Suprapubic skin (tissue), 4 donors: ENCODE measurements around the gene MYO1E. TPM values are rescaled to one million over a fixed set of nuclear protein-coding genes. Genes with fewer than 3 reads are reported as not detected.

Experiments
- DNase-seq, 2 donors: peaks; one replicate each; pipeline ENCODE4 v3.0.0-alpha.2; 2019; ENCODE audit warnings: low spot score in 2 of 2
- H3K27ac ChIP-seq: fragments of 200-600 bp; sonication (generic); one replicate; pipeline ENCODE4 v1.5.1; 2019
- H3K27me3 ChIP-seq: fragments of 200-600 bp; sonication (generic); one replicate; pipeline ENCODE4 v1.5.1; 2019
- H3K36me3 ChIP-seq: fragments of 200-600 bp; sonication (generic); one replicate; pipeline ENCODE4 v1.5.1; 2019
- H3K4me1 ChIP-seq: fragments of 200-600 bp; sonication (generic); one replicate; pipeline ENCODE4 v1.5.1; 2019
- H3K4me3 ChIP-seq: fragments of 200-600 bp; sonication (generic); one replicate; pipeline ENCODE4 v1.5.1; 2019; ENCODE audit warnings: mild to moderate bottlenecking
- H3K9me3 ChIP-seq: fragments of 200-600 bp; sonication (generic); one replicate; pipeline ENCODE4 v1.5.1; 2019
- CTCF ChIP-seq, 2 donors: fragments of 200-600 bp in 1 of 2; fragments of 450-650 bp in 1 of 2; sonication (generic) in 1 of 2; IDR thresholded peaks; one replicate each; pipeline ENCODE4 v1.5.1; 2016 to 2019; ENCODE audit warnings: antibody characterized with exemption in 2 of 2, mild to moderate bottlenecking in 1 of 2, moderate library complexity in 1 of 2
- EP300 ChIP-seq: sonication (generic); formaldehyde crosslinking; IDR thresholded peaks from one replicate; pipeline ENCODE4 v1.6.1; 2017; ENCODE audit warnings: antibody characterized with exemption
- POLR2A ChIP-seq, 2 donors: fragments of 450-650 bp; IDR thresholded peaks; one replicate each; pipeline ENCODE4 v1.6.1; 2017; ENCODE audit warnings: antibody characterized with exemption in 2 of 2, mild to moderate bottlenecking in 2 of 2, moderate library complexity in 2 of 2
- POLR2AphosphoS5 ChIP-seq, 3 donors: sonication (generic); formaldehyde crosslinking; IDR thresholded peaks; one replicate each; pipeline ENCODE4 v1.6.1; 2017; ENCODE audit warnings: antibody characterized with exemption in 3 of 3
- WGBS: methylation state at CpG from one replicate; pipeline ENCODE4 v1.1.5; 2018; 5-methylcytosine and 5-hydroxymethylcytosine counted together
- total RNA-seq, 4 donors: library from RNA; depleted of rRNA; stranded (reverse); fragments of >200 nt; gene quantifications; one replicate each; pipeline ENCODE4 v1.1.0, GENCODE V29; 2016

MYO1E gene
- total RNA-seq, 4 donors from 2014 or later = 79.7 to 171 (median 144) TPM

GRCh38 chr15:59185725-59186124, 186.9 kb downstream of the MYO1E start:
- DNase-seq = peak in 1 of 2 donors; percentile 27
- no peaks in the 10 kb centered on the region for H3K4me1 ChIP-seq
- WGBS = 88% methylated on average over 2 of the region's 2 CpGs
- H3K27ac ChIP-seq = no peak overlapping the region
- no peak overlapping the region for H3K4me3 ChIP-seq
- peaks cover 53% of the 10 kb centered on the region for H3K36me3 ChIP-seq
- TF ChIP-seq EP300 = no peak
- TF ChIP-seq POLR2A (IDR thresholded peaks at IDR 0.05) = no peak
- no peaks in the 10 kb centered on the region for H3K27me3 ChIP-seq
- peaks cover 8% of the 10 kb centered on the region for H3K9me3 ChIP-seq

GRCh38 chr15:59180945-59181600, 191.6 kb downstream of the MYO1E start:
- WGBS = 58% methylated on average over 5 of the region's 5 CpGs
- peaks cover 29% of the 10 kb centered on the region for H3K36me3 ChIP-seq
- TF ChIP-seq EP300 (no peak), POLR2A (IDR thresholded peaks at IDR 0.05) (no peak), CTCF (IDR thresholded peaks at IDR 0.05) (no peak), POLR2AphosphoS5 (IDR thresholded peaks at IDR 0.05) (no peak)

GRCh38 chr15:59179717-59180116, 193.0 kb downstream of the MYO1E start:
- 42% methylated on average over 5 of the region's 5 CpGs for WGBS

More at GRCh38 chr15:59180945-59181600, 191.6 kb downstream of the MYO1E start:
- H3K4me1 ChIP-seq = peaks cover 5% of the 10 kb centered on the region
- no peaks in the 10 kb centered on the region for H3K27me3 ChIP-seq
- H3K4me3 ChIP-seq = no peak overlapping the region
- no peak overlapping the region for H3K27ac ChIP-seq
- H3K9me3 ChIP-seq = peaks cover 8% of the 10 kb centered on the region
- DNase-seq = peak in 1 of 2 donors; percentile 25

GRCh38 chr15:59178151-59178695, 194.4 kb downstream of the MYO1E start:
- H3K4me1 ChIP-seq = peaks cover 30% of the 10 kb centered on the region
- H3K36me3 ChIP-seq = peaks cover 18% of the 10 kb centered on the region
- H3K27ac ChIP-seq = no peak overlapping the region
- H3K9me3 ChIP-seq = peaks cover 8% of the 10 kb centered on the region
- peak in 1 of 2 donors; percentile 44 for DNase-seq
- no peak for TF ChIP-seq EP300
- TF ChIP-seq POLR2A (IDR thresholded peaks at IDR 0.05) = no peak
- no peak for TF ChIP-seq POLR2AphosphoS5 (IDR thresholded peaks at IDR 0.05)
- no peak for TF ChIP-seq CTCF (IDR thresholded peaks at IDR 0.05)
- H3K4me3 ChIP-seq = no peak overlapping the region
- WGBS = 92% methylated on average over 15 of the region's 16 CpGs
- H3K27me3 ChIP-seq = no peaks in the 10 kb centered on the region

More at GRCh38 chr15:59179717-59180116, 193.0 kb downstream of the MYO1E start:
- Histone ChIP-seq H3K4me3 (no peak overlapping the region), H3K4me1 (peaks cover 19% of the 10 kb centered on the region), H3K9me3 (peaks cover 8% of the 10 kb centered on the region), H3K27ac (no peak overlapping the region), H3K27me3 (no peaks in the 10 kb centered on the region), H3K36me3 (peaks cover 29% of the 10 kb centered on the region)
- TF ChIP-seq CTCF (IDR thresholded peaks at IDR 0.05) = no peak
- peak in 1 of 2 donors; percentile 16 for DNase-seq

- Histone ChIP-seq H3K4me1 (peaks cover 30% of the 10 kb centered on the region), H3K9me3 (peaks cover 8% of the 10 kb centered on the region), H3K27ac (peak overlapping the region; percentile 55), H3K27me3 (no peaks in the 10 kb centered on the region), H3K4me3 (no peak overlapping the region), H3K36me3 (peaks cover 18% of the 10 kb centered on the region)
- no peak for TF ChIP-seq POLR2AphosphoS5 (IDR thresholded peaks at IDR 0.05)
- TF ChIP-seq CTCF (IDR thresholded peaks at IDR 0.05) = no peak
- no peak for TF ChIP-seq POLR2A (IDR thresholded peaks at IDR 0.05)
- no peak for TF ChIP-seq EP300
- no peak for DNase-seq
- 88% methylated on average over 4 of the region's 4 CpGs for WGBS
Observed at GRCh38 chr15:59177317-59177660, 195.4 kb downstream of the MYO1E start.
